GM21619 (cell line): ENCODE data around the gene P4HA3.

ENCODE experiments used
- ATAC-seq: cut with Tn5 transposase; IDR thresholded peaks from one replicate; pipeline ENCODE4 v1.9.1; 2021; ENCODE audit not compliant: unreplicated experiment

Gene P4HA3

DNA sequence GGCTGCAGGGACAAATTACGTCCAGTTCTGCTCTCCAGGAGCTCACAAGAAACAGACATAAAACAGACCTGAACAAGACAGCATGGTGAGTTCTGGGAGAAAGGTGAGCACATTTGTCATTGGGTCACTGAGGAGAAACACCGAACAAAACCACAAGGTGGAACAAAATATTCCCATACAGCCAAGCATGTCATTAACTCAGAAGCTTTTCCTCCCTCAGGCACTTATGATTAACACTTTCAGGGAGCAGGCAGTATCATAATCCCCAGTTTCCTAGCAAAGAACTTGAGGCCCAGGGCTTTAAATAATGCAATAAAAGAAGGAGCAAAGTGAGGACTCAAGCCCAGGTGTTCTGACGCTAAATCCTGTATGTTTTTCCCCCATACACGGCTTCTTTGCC, 43.0 kb downstream of the P4HA3 start:
- ATAC-seq = no peak

DNA sequence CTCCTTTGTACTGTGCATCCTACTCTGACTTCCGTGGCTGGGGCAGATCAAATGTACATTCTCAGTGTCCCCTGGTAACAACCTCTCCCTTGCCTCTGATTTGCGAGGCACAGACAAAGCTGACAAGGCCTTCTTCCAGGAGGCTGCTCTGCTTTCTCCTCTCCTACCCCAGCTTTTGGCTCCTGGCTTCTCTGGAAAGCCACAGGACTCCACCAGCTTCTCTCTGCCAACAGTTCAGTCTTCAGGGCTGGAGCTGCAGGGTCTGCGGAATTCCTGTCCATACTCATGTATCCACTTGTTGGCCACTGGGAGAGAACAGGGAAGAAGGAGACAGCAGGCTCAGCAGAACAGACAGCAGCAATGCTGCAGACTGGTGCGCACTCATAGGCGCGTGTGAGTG, 44.4 kb downstream of the P4HA3 start:
- no peak for ATAC-seq

DNA sequence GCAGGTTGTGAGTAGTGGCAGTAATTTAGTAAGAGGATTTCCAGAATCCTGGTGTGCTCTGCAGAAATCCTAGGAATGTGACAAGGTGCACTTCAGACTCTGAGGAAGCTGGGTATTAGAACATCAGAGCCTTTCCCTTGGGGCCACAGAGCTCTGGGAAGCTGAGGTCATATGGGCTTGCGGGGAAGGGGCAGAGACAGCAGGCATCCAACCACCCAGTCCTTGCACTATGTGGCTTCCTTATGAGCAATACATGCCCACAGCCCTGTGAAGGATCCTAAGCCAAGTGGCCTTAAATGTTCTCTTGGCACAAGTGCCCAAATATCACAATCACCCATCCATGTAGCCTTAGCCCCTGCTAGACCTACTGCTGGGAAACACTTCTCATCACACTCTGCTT, 46.2 kb downstream of the P4HA3 start:
- no peak for ATAC-seq

DNA sequence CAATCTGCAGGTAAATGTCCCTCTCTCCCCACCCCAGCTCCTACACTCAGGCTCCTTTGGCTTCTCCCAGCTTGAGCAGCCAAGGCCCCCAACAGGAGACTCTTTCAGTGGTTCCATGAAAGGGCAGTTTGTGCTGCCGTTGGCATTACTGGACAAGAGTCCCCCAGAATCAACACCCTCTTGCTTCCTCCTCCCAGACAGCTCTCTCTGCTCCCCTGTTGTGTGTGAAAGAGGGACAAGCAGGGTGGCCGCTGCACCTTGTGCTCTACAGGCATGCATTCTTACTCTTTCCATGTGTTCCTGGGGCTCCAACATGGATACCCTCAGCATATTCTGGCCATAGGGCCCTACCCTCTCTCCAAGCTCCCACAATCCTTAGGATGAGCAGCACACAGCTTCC, 48.7 kb downstream of the P4HA3 start:
- no peak for ATAC-seq

- ATAC-seq = no peak
Measured at GRCh38 chr11:74257959-74258553, 53.4 kb downstream of the P4HA3 start.

DNA sequence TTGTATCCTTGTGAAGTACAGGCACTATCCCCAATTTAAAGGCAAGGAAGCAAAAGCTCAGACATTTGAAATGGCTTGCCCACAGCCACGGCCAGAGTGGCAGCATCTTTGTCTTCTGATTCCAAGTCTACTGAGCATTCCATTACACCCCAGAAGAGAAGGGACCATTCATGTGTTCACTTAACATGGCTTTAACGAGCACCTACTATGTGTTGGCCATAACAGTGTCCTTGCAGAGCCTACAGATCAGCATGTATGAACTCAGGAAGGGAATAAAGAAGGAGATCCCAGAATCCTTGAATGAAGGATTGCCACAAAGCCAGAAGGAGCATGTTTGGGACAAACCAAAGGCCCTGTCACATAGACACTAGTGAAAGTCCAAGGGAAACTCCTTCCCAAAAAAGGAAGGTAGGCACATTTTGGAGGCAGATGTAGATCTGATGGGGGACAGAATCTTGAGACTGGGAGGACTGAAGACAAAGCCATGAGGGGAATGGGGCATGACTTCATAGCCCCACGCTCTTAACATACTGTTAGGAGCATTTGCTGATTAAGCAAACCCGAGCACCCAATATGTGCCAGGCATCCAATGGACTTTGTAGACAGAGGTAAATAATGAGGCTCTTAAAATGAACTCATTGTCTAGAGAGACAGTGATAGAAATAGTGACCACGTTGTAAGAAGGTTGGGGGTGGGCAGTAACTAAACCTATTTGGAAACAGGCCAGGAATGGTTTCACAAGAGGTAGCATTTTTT, 54.9 kb downstream of the P4HA3 start:
- ATAC-seq = no peak

- no peak for ATAC-seq
Measured at GRCh38 chr11:74255741-74256375, 55.6 kb downstream of the P4HA3 start.

GRCh38 chr11:74253361-74253760, 58.1 kb downstream of the P4HA3 start:
- no peak for ATAC-seq

DNA sequence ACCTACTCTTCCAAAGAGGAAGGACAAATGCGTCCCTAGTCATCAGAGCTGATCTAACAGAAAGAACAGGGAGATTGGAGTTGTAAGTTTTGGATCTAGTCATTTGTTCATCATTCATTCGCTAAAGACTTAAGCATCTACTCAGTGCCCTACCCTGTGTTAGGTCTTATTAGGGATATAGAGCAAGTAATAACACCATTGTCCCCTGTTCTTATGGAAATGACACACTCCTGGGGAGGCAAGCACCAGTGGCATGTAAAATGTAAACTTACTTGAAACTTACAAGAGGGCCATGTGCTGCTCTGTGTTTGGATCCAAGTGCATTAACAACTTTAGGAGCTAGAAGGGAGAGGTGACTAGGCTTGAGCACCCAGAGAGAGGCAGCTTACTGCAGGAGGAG, 61.9 kb downstream of the P4HA3 start:
- ATAC-seq = no peak

DNA sequence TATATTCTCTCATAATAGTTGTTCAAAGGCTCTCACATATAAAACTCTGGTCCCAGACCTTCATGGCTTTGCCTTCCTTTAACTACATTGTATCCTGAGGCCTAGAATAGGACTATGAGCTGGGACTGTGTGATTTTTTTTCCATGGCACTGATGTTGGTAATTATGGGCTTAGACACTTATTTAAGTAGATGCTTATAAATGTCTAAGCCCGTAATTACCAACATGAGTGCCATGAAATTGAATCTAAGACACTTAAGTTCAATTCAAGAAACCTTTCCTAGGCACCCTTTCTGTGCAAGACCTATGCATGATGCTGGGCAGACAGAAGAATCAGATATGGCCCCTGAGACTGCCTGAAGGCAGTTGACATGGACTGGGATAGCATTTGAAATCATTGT, 63.0 kb downstream of the P4HA3 start:
- ATAC-seq = no peak

DNA sequence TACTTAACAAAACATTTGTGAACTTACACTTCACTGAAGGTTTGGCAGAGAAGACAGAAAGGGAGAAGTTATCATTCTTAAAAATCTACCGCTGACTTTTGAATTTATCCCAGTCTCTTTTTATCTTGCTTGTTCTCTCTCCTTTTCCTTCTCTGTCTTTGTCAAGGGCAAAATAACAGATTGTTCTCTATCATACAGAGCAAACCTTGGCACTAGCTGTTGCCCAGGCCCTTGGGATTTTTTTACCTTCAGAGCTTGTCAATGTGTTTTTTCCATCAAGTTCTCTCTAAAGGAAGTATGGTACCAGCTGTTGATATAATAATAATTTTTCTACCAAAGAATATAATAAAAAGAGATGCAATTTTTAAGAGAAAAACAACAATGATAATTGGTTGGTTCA, 73.2 kb downstream of the P4HA3 start:
- ATAC-seq = no peak

DNA sequence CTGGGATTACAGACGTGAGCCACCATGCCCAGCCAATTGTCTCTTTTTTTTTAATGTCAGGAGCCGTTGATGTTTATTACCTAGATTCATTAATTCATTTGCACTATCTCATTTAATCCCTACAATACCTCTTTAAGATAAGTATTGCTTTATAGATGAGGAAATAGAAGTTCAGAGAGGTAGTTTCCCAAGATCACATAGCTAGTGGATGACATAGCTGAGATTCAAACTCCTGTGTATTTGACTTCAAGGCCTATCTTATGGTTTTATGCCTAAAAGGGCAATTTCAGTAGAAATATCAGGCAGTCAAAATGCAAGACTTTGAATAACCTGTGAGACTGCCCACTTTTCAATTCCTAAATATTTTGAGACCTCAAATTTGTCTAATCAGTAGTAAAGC, 73.9 kb downstream of the P4HA3 start:
- no peak for ATAC-seq

DNA sequence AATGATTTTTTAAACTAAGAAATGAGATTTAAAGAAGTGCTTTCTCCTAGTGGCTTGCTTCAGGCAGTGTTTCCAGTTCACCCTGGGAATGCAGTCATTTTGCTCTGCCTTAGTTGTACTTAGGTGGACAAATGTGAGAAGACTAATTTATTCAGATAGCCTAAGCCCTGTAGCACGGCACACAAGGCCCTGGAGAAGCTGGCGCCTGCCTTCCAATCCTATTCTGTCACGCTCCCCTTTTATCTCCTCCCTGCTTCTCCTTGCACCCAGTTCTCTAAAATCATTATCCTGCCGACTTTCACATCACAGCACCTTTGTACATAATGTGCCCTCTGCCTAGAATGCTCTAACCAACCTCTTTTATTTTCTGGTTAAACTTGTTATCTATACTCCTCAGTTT, 76.3 kb downstream of the P4HA3 start:
- no peak for ATAC-seq

DNA sequence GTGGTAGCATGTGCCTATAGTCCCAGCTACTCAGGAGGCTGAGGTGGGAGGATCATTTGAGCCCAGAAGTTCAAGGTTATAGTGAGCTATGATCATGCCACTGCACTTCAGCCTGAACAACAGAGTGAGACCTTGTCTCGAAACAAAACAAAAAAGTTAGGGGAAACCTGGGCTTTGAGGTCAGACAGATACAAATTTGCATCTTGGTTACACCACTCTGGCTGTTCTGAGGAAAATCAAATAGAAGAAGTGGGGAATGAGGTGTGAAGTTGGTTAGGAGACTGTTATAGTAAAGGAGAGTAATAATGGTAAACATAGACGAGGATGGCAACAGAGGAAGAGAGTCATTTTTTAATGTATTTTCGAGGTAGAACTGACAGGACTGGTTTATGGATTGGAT, 77.8 kb downstream of the P4HA3 start:
- ATAC-seq = no peak

DNA sequence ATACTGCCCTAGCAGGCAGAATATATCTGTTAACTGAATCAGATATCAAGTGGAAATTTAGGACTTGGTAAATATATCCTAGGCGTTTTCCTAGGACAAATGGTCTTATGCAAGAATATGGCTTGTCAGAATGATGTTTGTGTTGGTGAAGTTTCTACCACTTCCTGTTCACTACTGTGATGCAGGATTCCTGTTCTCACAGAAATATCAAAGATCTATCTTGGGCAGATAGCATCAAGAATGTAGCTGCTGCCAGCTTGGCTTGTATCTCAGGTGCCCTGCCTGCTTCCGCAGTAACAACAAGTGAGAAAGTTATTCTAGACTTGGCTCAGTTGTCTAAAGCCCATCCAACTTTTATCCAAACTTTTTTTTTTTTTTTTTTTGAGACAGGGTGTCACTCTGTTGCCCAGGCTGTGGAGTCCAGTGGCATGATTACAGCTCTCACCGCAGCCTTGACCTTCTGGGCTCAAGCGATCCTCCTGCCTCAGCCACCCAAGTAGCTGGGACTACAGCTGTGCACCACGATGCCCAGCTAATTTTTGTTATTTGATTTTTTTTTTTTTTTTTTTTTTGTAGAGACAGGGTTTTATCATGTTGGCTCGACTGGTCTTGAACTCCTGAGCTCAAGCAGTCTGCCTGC, 79.0 kb downstream of the P4HA3 start:
- ATAC-seq = no peak

- ATAC-seq = no peak
Measured at GRCh38 chr11:74226907-74227306, 84.5 kb downstream of the P4HA3 start.

DNA sequence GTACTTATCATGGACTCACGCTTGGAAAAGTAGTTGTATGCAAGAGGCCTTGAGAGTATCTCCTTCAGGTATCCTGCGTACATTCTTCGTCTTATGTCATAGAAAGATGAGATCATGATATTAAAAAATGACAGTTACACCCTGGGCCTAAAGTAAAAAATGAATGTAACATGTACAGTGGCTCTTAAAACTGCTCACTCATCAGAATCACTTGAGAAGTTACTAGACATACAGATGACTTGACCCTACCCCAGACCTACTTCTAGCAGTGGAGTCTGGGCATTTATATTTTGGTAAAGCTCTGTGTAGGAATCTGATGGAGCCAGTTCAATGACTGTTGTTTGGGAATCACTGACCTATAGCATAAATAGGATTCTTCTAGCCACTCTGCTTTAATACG, 85.9 kb downstream of the P4HA3 start:
- ATAC-seq = no peak

DNA sequence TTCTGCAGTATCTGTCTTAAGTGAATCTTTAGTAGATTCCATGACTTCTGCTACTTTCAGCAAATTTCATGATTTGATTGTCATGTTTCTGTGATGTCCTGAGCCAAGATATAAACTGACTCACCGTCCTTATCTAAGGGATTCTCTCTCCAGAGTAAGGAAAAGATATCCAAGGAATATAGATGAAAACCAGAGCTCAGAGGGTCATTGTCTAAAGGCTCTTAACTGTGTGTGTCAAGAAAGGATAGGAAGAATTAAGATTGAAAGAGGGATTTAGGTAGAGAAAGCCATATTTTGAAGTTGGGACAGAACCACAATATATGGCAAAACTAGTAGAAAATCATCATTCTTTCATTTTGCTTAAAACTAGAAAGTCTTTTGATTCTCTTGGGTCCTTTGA, 89.6 kb downstream of the P4HA3 start:
- no peak for ATAC-seq

GRCh38 chr11:74220376-74220775, 91.1 kb downstream of the P4HA3 start:
- ATAC-seq = no peak
